Sigmoid colon (tissue), 7 donors: ENCODE results near the gene PPM1M. TPM values are rescaled to one million over a fixed set of nuclear protein-coding genes. Genes with fewer than 3 reads are reported as not detected.
"Not testable (repeated sequence)": the region's sequence is repeated elsewhere in the genome, so short reads cannot be mapped to it uniquely, and the experiment has no call there.

Source experiments
- DNase-seq: peaks from one replicate; pipeline ENCODE4 v3.0.0-alpha.2; 2019
- H3K27ac ChIP-seq, 4 donors: fragments of 200-600 bp; sonication (generic); one replicate each; pipeline ENCODE4 v1.5.1; 2016 to 2019; ENCODE audit warnings: mild to moderate bottlenecking in 1 of 4
- H3K27me3 ChIP-seq, 3 donors: fragments of 200-600 bp; sonication (generic); one replicate each; pipeline ENCODE4 v1.5.1; 2019; ENCODE audit warnings: mild to moderate bottlenecking in 1 of 3
- H3K36me3 ChIP-seq, 4 donors: fragments of 200-600 bp; sonication (generic); one replicate each; pipeline ENCODE4 v1.5.1; 2016 to 2019
- H3K4me1 ChIP-seq, 4 donors: fragments of 200-600 bp; sonication (generic); one replicate each; pipeline ENCODE4 v1.5.1; 2017 to 2019
- H3K4me3 ChIP-seq, 4 donors: fragments of 200-600 bp; sonication (generic); one replicate each; pipeline ENCODE4 v1.5.1; 2017 to 2019; ENCODE audit warnings: mild to moderate bottlenecking in 2 of 4, moderate library complexity in 1 of 4
- H3K9me3 ChIP-seq, 4 donors: fragments of 200-600 bp in 3 of 4; sonication (generic) in 3 of 4; one replicate each; pipeline versions ENCODE4 v1.5.1 to v1.6.1; 2013 to 2019
- CTCF ChIP-seq, 4 experiments: fragments of 450-650 bp in 3 of 4; fragments of 200-600 bp in 1 of 4; IDR thresholded peaks; one replicate each; pipeline ENCODE4 v1.5.1; 2016 to 2019; ENCODE audit warnings: antibody characterized with exemption in 4 of 4, mild to moderate bottlenecking in 3 of 4, moderate library complexity in 2 of 4
- EP300 ChIP-seq, 4 donors: sonication (generic); formaldehyde crosslinking; IDR thresholded peaks; one replicate each; pipeline ENCODE4 v1.6.1; 2017; ENCODE audit warnings: antibody characterized with exemption in 4 of 4
- POLR2A ChIP-seq, 2 donors: fragments of 450-650 bp; IDR thresholded peaks; one replicate each; pipeline ENCODE4 v1.6.1; 2016; ENCODE audit warnings: antibody characterized with exemption in 2 of 2, mild to moderate bottlenecking in 2 of 2, moderate library complexity in 2 of 2
- POLR2AphosphoS5 ChIP-seq, 4 donors: sonication (generic); formaldehyde crosslinking; IDR thresholded peaks; one replicate each; pipeline ENCODE4 v1.6.1; 2017; ENCODE audit warnings: antibody characterized with exemption in 4 of 4
- WGBS, 2 donors: extraction: QIAGEN DNeasy Blood & Tissue Kit; methylation state at CpG; one replicate each; pipeline ENCODE4 v1.1.7; 2013; 5-methylcytosine and 5-hydroxymethylcytosine counted together
- intact Hi-C: fragments of 100-400 bp; cut with DNase I; formaldehyde crosslinking; loops from one replicate; pipeline ENCODE4 v1.15.1; 2023
- polyA plus RNA-seq, 3 donors: library from polyadenylated mRNA; stranded (reverse); fragments of 200-250 nt; gene quantifications; one replicate each; pipeline ENCODE4 v1.2.3, GENCODE V29; 2013
- total RNA-seq, 4 donors: library from RNA; depleted of rRNA; stranded (reverse); fragments of >200 nt; gene quantifications; one replicate each; pipeline ENCODE4 v1.1.0, GENCODE V29; 2016
- donor health status: healthy with polysubstance abuse.
- donor health status: Bipolar disorder and iron deficiency.
- donor health status: healthy.

Gene PPM1M
- total and polyA plus RNA-seq, 7 donors: 5.8 to 28.2 (median 21.7) TPM

GRCh38 chr3:52265387-52265786 lies 19.8 kb downstream of the PPM1M start:
- intact Hi-C loops: no loop called here
- Histone ChIP-seq H3K27ac (no peak overlapping the region), H3K9me3 (no peaks in the 10 kb centered on the region), H3K27me3 (no peaks in the 10 kb centered on the region), H3K4me1 (peaks cover 0 to 20% (median 15%) of the 10 kb centered on the region in 4 donors), H3K4me3 (no peak overlapping the region), H3K36me3 (peaks cover 9 to 95% (median 70%) of the 10 kb centered on the region in 4 donors)
- TF ChIP-seq EP300 (IDR thresholded peaks at IDR 0.05): no peak
- 92 to 93% methylated on average over 6 of the region's 6 CpGs for WGBS, 2 donors
- DNase-seq: no peak

DNA sequence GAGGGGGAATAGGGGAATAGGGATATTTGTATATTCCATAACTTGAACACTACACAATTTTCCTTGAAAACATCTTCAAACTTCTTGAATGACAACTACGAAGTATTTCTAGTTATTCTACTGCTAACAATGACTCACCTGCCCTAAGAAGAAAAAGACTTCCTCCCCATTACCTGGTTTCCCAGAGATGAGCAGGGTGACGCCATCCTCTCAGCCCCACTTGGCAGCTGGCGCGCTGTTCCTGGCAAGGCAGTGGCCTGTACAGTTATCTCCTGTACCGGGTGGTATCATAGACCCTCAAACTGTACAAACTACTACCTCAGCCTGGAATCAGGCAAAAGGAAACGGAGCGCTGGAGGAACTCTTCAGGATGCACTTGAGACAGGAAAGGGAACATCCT lies 22.5 kb downstream of the PPM1M start:
- DNase-seq: no peak
- WGBS, 2 donors: 88 to 93% methylated on average over 7 of the region's 7 CpGs
- H3K4me1 ChIP-seq: peaks cover 0 to 43% (median 41%) of the 10 kb centered on the region in 4 donors
- H3K4me3 ChIP-seq: no peak overlapping the region
- H3K27me3 ChIP-seq: no peaks in the 10 kb centered on the region
- intact Hi-C loops: no loop called here
- H3K27ac ChIP-seq: no peak overlapping the region
- no peak for TF ChIP-seq CTCF (IDR thresholded peaks at IDR 0.05)
- TF ChIP-seq EP300 (IDR thresholded peaks at IDR 0.05): no peak
- TF ChIP-seq POLR2AphosphoS5 (IDR thresholded peaks at IDR 0.05): no peak
- no peaks in the 10 kb centered on the region for H3K9me3 ChIP-seq
- H3K36me3 ChIP-seq: peaks cover 0 to 75% (median 54%) of the 10 kb centered on the region in 4 donors

DNA sequence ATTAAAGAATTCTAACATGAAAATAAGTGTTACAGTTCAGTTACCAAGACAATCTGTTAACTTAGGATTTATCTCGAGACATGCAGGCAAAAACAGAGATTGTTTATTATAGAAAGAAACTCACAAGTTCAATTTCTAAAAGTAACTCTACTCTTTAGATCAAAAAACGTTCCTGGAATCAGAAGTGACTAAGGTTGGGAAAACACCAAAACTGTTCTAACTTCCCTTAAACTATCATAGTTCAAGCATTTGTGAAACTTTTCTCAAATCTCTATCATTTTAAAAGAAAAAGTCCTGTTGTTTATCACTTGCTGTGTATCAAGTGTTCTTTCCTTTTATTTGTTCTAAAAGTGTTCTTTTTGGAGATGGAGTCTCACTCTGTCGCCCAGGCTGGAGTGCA lies 24.2 kb downstream of the PPM1M start:
- H3K36me3 ChIP-seq: peaks cover 0 to 59% (median 45%) of the 10 kb centered on the region in 4 donors
- intact Hi-C loops: loop anchor here (10.0 kb wide), 1 partner anchor 415 kb away; the partner anchor contains the start of genes GNL3 and PBRM1
- TF ChIP-seq CTCF (IDR thresholded peaks at IDR 0.05) (no peak), POLR2AphosphoS5 (IDR thresholded peaks at IDR 0.05) (no peak), POLR2A (IDR thresholded peaks at IDR 0.05) (no peak)
- H3K27ac ChIP-seq: peak overlapping the region; percentile 6 to 63 (median 57)
- H3K9me3 ChIP-seq: no peaks in the 10 kb centered on the region
- 61 to 63% methylated on average over 3 of the region's 3 CpGs for WGBS, 2 donors
- H3K27me3 ChIP-seq: no peaks in the 10 kb centered on the region
- peaks cover 0 to 57% (median 56%) of the 10 kb centered on the region in 4 donors for H3K4me1 ChIP-seq
- H3K4me3 ChIP-seq: no peak overlapping the region
- DNase-seq: no peak

DNA sequence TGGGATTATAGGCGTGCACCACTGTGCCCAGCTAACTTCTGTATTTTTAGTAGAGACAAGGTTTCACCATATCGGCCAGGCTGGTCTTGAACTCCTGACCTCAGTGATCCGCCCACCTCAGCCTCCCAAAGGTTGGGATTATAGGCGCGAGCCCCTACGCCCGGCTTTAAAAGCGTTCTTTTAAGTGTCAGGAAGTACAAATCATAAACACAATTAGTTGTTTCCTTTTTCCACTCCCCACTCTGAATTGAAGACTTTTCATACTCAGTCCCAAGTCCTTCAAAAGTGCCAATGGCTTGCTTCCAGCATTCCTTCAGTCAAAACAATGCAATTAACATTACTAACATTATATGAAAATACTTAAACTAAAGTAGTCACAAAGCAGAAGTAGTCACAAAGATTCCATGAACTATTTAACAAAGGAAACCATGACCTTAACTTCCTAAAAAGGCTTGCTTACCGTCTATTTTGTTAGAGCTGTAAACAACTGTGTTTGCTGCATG lies 24.7 kb downstream of the PPM1M start:
- TF ChIP-seq EP300 (IDR thresholded peaks at IDR 0.05) (no peak), POLR2A (IDR thresholded peaks at IDR 0.05) (no peak), POLR2AphosphoS5 (IDR thresholded peaks at IDR 0.05) (no peak), CTCF (IDR thresholded peaks at IDR 0.05) (no peak)
- H3K4me3 ChIP-seq: no peak overlapping the region
- intact Hi-C loops: loop anchor here (10.0 kb wide), 1 partner anchor 414 kb away; the partner anchor contains the start of genes GNL3 and PBRM1
- H3K27ac ChIP-seq: peak overlapping the region; percentile 6 to 63 (median 57)
- H3K4me1 ChIP-seq: peaks cover 0 to 62% (median 61%) of the 10 kb centered on the region in 4 donors
- no peak for DNase-seq
- H3K9me3 ChIP-seq: no peaks in the 10 kb centered on the region
- H3K36me3 ChIP-seq: peaks cover 0 to 56% (median 44%) of the 10 kb centered on the region in 4 donors
- 32 to 38% methylated on average over 9 of the region's 9 CpGs for WGBS, 2 donors
- H3K27me3 ChIP-seq: no peaks in the 10 kb centered on the region

DNA sequence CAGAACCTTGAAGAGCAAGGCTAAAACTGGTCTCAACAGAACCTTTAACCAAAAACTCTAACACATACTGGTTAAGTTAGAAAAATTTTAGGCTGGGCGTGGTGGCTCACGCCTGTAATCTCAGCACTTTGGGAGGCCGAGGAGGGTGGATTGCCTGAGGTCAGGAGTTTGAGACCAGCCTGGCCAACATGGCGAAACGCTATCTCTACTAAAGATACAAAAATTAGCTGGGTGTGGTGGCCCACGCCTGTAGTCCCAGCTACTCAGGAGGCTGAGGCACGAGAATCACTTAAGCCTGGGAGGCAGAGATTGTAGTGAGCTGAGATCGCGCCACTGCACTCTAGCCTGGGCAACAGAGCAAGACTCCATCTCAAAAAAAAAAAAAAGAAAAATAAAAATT lies 26.6 kb downstream of the PPM1M start:
- peak overlapping the region; percentile 17 to 63 (median 57) for H3K27ac ChIP-seq
- DNase-seq, H3K4me3 ChIP-seq, H3K27me3 ChIP-seq, H3K9me3 ChIP-seq: not testable (repeated sequence)
- 70 to 84% methylated on average over 9 of the region's 9 CpGs for WGBS, 2 donors
- intact Hi-C loops: loop anchor here (10.0 kb wide), 1 partner anchor 413 kb away; the partner anchor contains the start of genes GNL3 and PBRM1
- H3K36me3 ChIP-seq: peaks cover 0 to 37% (median 25%) of the 10 kb centered on the region in 4 donors
- H3K4me1 ChIP-seq: peaks cover 0 to 80% (median 79%) of the 10 kb centered on the region in 4 donors

DNA sequence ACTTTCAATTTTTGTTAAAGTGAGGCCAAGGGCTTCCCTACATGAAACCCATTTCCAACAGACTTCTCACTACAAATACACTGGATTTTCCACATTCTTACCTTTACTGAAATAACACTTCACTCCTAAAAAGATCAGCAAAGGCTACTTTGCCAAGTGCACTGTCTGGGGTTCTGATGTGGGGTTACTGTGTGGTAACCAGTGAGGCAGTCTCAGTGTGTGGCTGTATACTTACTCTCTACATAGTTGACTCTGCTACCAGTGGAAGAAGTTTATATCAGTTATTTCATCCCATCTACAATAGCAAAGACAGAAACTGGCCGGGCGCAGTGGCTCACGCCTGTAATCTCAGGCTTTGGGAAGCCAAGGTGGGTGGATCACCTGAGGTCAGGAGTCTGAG lies 27.3 kb downstream of the PPM1M start:
- Histone ChIP-seq H3K9me3 (no peaks in the 10 kb centered on the region), H3K4me1 (peaks cover 0 to 82% (median 80%) of the 10 kb centered on the region in 4 donors), H3K27ac (peak overlapping the region in 3 of 4 donors; percentile 29 to 63 (median 53)), H3K36me3 (peaks cover 0 to 30% (median 19%) of the 10 kb centered on the region in 4 donors), H3K27me3 (no peaks in the 10 kb centered on the region), H3K4me3 (no peak overlapping the region)
- no peak for TF ChIP-seq EP300 (IDR thresholded peaks at IDR 0.05)
- no peak for TF ChIP-seq POLR2AphosphoS5 (IDR thresholded peaks at IDR 0.05)
- no peak for TF ChIP-seq CTCF (IDR thresholded peaks at IDR 0.05)
- no peak for TF ChIP-seq POLR2A (IDR thresholded peaks at IDR 0.05)
- intact Hi-C loops: loop anchor here (10.0 kb wide), 1 partner anchor 412 kb away; the partner anchor contains the start of genes GNL3 and PBRM1
- WGBS, 2 donors: 56 to 91% methylated on average over 3 of the region's 3 CpGs
- DNase-seq: no peak

- Histone ChIP-seq H3K36me3 (peaks cover 0 to 11% (median 3%) of the 10 kb centered on the region in 4 donors), H3K4me1 (peaks cover 0 to 79% (median 79%) of the 10 kb centered on the region in 4 donors), H3K27ac (peak overlapping the region; percentile 94 to 99 (median 96))
- not testable (repeated sequence) for DNase-seq, H3K4me3 ChIP-seq, H3K9me3 ChIP-seq, H3K27me3 ChIP-seq
- WGBS, 2 donors: 89 to 90% methylated on average over 18 of the region's 18 CpGs
- intact Hi-C loops: loop anchor here (10.0 kb wide), 1 partner anchor 410 kb away; the partner anchor contains the start of genes GNL3 and PBRM1
Observed at GRCh38 chr3:52274781-52275180, 29.2 kb downstream of the PPM1M start.
